CD4-positive, alpha-beta T cell treated with Interleukin-1 beta for 1 hour (primary cell): ENCODE data around the gene TKTL1.
"Not testable (repeated sequence)": the region's sequence is repeated elsewhere in the genome, so short reads cannot be mapped to it uniquely, and the experiment has no call there.

ENCODE experiments used
- DNase-seq, 2 donors: peaks; one replicate each; pipeline ENCODE4 v3.0.0-alpha.2; 2020 to 2022

TKTL1 gene

GRCh38 chrX:154310616-154311536, 15.3 kb downstream of the TKTL1 start:
- DNase-seq = no peak

- no peak for DNase-seq
Measured at GRCh38 chrX:154312116-154312515, 16.5 kb downstream of the TKTL1 start.

- peak in 1 of 2 donors; percentile 28 for DNase-seq
Measured at GRCh38 chrX:154313147-154313546, 17.6 kb downstream of the TKTL1 start.

GRCh38 chrX:154315416-154315815, 19.8 kb downstream of the TKTL1 start:
- no peak for DNase-seq

- no peak for DNase-seq
Measured at GRCh38 chrX:154317391-154317995, 21.9 kb downstream of the TKTL1 start.

GRCh38 chrX:154320406-154320805, 24.8 kb downstream of the TKTL1 start:
- no peak for DNase-seq

GRCh38 chrX:154321152-154321551, 25.6 kb downstream of the TKTL1 start:
- DNase-seq = no peak

- no peak for DNase-seq
Measured at GRCh38 chrX:154321594-154321993, 26.0 kb downstream of the TKTL1 start.

GRCh38 chrX:154322890-154323289, 27.3 kb downstream of the TKTL1 start:
- no peak for DNase-seq

GRCh38 chrX:154323537-154323936, 27.9 kb downstream of the TKTL1 start:
- no peak for DNase-seq

- DNase-seq = no peak
Measured at GRCh38 chrX:154325541-154325940, 29.9 kb downstream of the TKTL1 start.

GRCh38 chrX:154327038-154327820, 31.6 kb downstream of the TKTL1 start:
- peak; percentile 49 to 51 for DNase-seq

- no peak for DNase-seq
Measured at GRCh38 chrX:154328646-154329045, 33.1 kb downstream of the TKTL1 start.

GRCh38 chrX:154329294-154329693, 33.7 kb downstream of the TKTL1 start:
- DNase-seq = no peak

GRCh38 chrX:154332561-154332960, 37.0 kb downstream of the TKTL1 start:
- DNase-seq = no peak

GRCh38 chrX:154333116-154333515, 37.5 kb downstream of the TKTL1 start:
- no peak for DNase-seq

- peak in 1 of 2 donors; percentile 36 for DNase-seq
Measured at GRCh38 chrX:154333837-154334271, 38.3 kb downstream of the TKTL1 start.

GRCh38 chrX:154334496-154334895, 38.9 kb downstream of the TKTL1 start:
- DNase-seq = no peak

- DNase-seq = not testable (repeated sequence)
Measured at GRCh38 chrX:154341399-154342298, 46.1 kb downstream of the TKTL1 start.

GRCh38 chrX:154343063-154343462, 47.5 kb downstream of the TKTL1 start:
- not testable (repeated sequence) for DNase-seq

GRCh38 chrX:154343620-154344019, 48.0 kb downstream of the TKTL1 start:
- not testable (repeated sequence) for DNase-seq

GRCh38 chrX:154348114-154348531, 52.5 kb downstream of the TKTL1 start:
- DNase-seq = no peak
